HG03280 (cell line): ENCODE results near the gene IL22RA1.

Experiments used
- ATAC-seq: cut with Tn5 transposase; IDR thresholded peaks from one replicate; pipeline ENCODE4 v1.9.1; 2021; ENCODE audit warnings: mild to moderate bottlenecking, moderate library complexity; ENCODE audit not compliant: unreplicated experiment

Gene IL22RA1

GRCh38 chr1:24167008-24167407 is 24.1 kb upstream of the IL22RA1 start:
- ATAC-seq, result no peak

GRCh38 chr1:24165500-24165899 is 22.6 kb upstream of the IL22RA1 start:
- ATAC-seq, result no peak

- ATAC-seq, result no peak
Measured at GRCh38 chr1:24164004-24164403, 21.1 kb upstream of the IL22RA1 start.

GRCh38 chr1:24162201-24162600 is 19.3 kb upstream of the IL22RA1 start:
- ATAC-seq, result no peak

GRCh38 chr1:24161270-24161669 is 18.3 kb upstream of the IL22RA1 start:
- no peak for ATAC-seq

- ATAC-seq, result no peak
Measured at GRCh38 chr1:24159366-24159765, 16.4 kb upstream of the IL22RA1 start.

- no peak for ATAC-seq
Measured at GRCh38 chr1:24157918-24158481, 15.1 kb upstream of the IL22RA1 start.

GRCh38 chr1:24156542-24157260 is 13.8 kb upstream of the IL22RA1 start:
- ATAC-seq, result no peak

- ATAC-seq, result no peak
Measured at GRCh38 chr1:24155011-24155782, 12.3 kb upstream of the IL22RA1 start.

GRCh38 chr1:24154215-24154614 is 11.3 kb upstream of the IL22RA1 start:
- ATAC-seq, result no peak

GRCh38 chr1:24152631-24153494 is 9.9 kb upstream of the IL22RA1 start:
- ATAC-seq, result no peak

- no peak for ATAC-seq
Measured at GRCh38 chr1:24151175-24151533, 8.2 kb upstream of the IL22RA1 start.

GRCh38 chr1:24150234-24151174 is 7.6 kb upstream of the IL22RA1 start:
- ATAC-seq, result peak; percentile 73

GRCh38 chr1:24149866-24150233 is 6.9 kb upstream of the IL22RA1 start:
- ATAC-seq, result no peak

GRCh38 chr1:24147816-24148215 is 4.9 kb upstream of the IL22RA1 start:
- ATAC-seq, result no peak

- ATAC-seq, result no peak
Measured at GRCh38 chr1:24147194-24147593, 4.3 kb upstream of the IL22RA1 start.

GRCh38 chr1:24141311-24141997 is 1.5 kb downstream of the IL22RA1 start:
- ATAC-seq, result no peak

GRCh38 chr1:24140741-24141181 is 2.2 kb downstream of the IL22RA1 start:
- ATAC-seq, result no peak

GRCh38 chr1:24139841-24140425 is 3.0 kb downstream of the IL22RA1 start:
- no peak for ATAC-seq
